Epithelial cell of proximal tubule (primary cell): ENCODE results near the gene ALG14. TPM values are rescaled to one million over a fixed set of nuclear protein-coding genes. Genes with fewer than 3 reads are reported as not detected.
"Not testable (repeated sequence)": the region's sequence is repeated elsewhere in the genome, so short reads cannot be mapped to it uniquely, and the experiment has no call there.

ENCODE experiments used
- DNase-seq: peaks from one replicate; pipeline ENCODE4 v3.0.0-alpha.2; 2011; ENCODE audit warnings: low read depth
- H3K4me3 ChIP-seq: 2 replicates; pipeline ENCODE4 v1.5.1; 2011; ENCODE audit warnings: low read depth, mild to moderate bottlenecking, low read length
- CTCF ChIP-seq: conservative IDR thresholded peaks from 2 replicates; pipeline ENCODE4 v1.5.1; 2012; ENCODE audit warnings: low read depth, mild to moderate bottlenecking, low read length
- total RNA-seq: library from RNA; depleted of rRNA; stranded (reverse); fragments of >200 nt; gene quantifications from 2 replicates; pipeline ENCODE4 v1.2.3, GENCODE V29; 2015

The ALG14 gene
- total RNA-seq, 1 donor from 2014 or later: 1.1 TPM

- no peak for TF ChIP-seq CTCF
- no peak overlapping the region for H3K4me3 ChIP-seq
- no peak for DNase-seq
These were observed 23.6 kb upstream of the ALG14 start for GRCh38 chr1:95096218-95096841.

GRCh38 chr1:95095833-95096217 lies 23.1 kb upstream of the ALG14 start:
- no peak for TF ChIP-seq CTCF
- DNase-seq: no peak
- H3K4me3 ChIP-seq: no peak overlapping the region

- H3K4me3 ChIP-seq: no peak overlapping the region
- no peak for TF ChIP-seq CTCF
- DNase-seq: no peak
These were observed 22.2 kb upstream of the ALG14 start for GRCh38 chr1:95094923-95095322.

- no peak overlapping the region for H3K4me3 ChIP-seq
- no peak for DNase-seq
- no peak for TF ChIP-seq CTCF
These were observed 20.5 kb upstream of the ALG14 start for GRCh38 chr1:95093296-95093695.

- not testable (repeated sequence) for H3K4me3 ChIP-seq, DNase-seq
These were observed 20.1 kb upstream of the ALG14 start for GRCh38 chr1:95092891-95093290.

- H3K4me3 ChIP-seq, DNase-seq: not testable (repeated sequence)
These were observed 18.5 kb upstream of the ALG14 start for GRCh38 chr1:95091290-95091689.

- no peak for DNase-seq
- TF ChIP-seq CTCF: no peak
- H3K4me3 ChIP-seq: no peak overlapping the region
These were observed 17.0 kb upstream of the ALG14 start for GRCh38 chr1:95089650-95090287.

GRCh38 chr1:95088303-95088702 lies 15.6 kb upstream of the ALG14 start:
- H3K4me3 ChIP-seq: no peak overlapping the region
- no peak for TF ChIP-seq CTCF
- DNase-seq: no peak
